Stimulated activated CD8-positive, alpha-beta memory T cell treated with anti-CD3 and anti-CD28 coated beads, Interleukin-7, amount 100 ng/mL, for 24 hours (primary cell): ENCODE data around the gene ATP5PB.

Source experiments
- DNase-seq: peaks from one replicate; pipeline ENCODE4 v3.0.0-alpha.2; 2020; ENCODE audit warnings: low read depth

The ATP5PB gene

DNA sequence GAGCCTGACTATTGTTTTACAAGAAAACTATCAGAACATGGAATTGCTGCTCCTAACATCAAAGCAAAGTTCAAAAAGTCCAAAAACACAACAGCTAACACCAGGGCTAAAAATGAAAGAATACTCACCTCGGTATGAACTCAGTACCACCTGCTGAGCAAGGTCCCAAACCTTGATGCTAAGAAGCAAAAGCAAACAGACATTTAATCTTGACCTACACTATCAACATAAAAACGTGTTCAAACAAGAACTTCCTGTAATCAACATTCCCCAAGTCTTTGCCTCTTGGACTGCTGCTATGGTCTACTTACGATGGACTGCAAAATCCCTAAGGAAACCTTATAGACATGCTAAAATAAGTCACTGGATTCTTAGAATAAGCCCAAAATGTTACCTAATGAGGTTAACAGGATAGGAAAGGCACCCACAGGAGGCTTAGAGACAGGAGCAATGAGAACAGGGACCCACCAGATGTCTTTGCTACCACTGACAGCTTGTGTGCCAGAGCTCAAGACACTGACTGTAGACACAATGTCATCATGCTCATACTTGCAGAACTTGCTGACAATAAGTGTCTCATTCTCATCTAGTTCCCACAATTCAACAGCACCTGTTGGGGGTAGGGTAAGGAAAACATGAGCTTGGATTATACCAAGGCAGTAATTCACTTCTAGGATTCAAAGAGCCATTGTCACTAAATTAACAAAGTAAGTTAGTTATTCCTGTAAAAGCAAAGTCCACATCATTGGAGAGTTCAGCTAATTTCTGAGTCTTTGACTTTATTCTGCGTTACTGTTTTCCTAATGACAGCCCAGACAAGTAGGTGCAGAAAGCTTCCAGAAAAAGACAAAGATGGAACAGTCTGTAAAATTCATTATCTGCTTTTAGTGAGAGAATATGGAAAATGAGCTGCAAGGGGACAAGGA, 2.0 kb upstream of the ATP5PB start:
- DNase-seq, result no peak

DNA sequence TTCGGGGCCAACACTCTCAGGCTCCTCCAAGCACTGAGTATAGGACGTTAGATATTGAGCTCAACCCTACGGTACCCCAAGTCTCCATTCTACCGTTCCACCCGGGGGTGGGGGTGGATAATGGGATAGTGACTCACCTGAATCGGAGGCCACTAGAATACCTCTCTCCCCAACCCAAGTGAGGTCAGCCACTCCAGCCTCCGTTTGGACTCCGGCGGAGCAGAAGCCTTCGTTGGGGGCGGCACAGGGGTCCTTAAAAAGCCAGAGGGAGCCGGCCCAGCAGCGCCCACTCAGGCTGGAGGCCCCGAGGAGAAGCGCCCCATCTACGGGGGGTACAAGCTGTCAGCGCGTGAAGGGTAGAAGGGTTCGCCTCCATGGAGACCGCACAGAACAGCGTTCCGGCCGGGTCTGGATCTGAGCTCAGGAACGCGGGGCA, 764 bp upstream of the ATP5PB start:
- DNase-seq, result no peak

DNA sequence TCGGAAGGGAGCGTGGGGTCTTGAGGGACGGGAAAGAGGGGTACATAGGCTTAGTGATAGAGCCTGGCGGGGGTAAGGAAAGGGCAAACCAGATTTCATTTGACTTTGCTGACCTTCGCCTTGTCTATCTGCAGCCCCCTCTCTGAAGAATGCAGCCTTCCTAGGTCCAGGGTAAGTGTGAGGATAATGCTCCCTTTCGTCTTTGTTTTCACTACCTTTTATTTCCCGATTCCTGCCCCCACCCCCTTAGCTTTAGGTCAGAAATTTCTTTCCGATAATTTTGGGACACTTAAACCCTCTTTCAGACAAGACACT, 396 bp downstream of the ATP5PB start:
- no peak for DNase-seq

DNA sequence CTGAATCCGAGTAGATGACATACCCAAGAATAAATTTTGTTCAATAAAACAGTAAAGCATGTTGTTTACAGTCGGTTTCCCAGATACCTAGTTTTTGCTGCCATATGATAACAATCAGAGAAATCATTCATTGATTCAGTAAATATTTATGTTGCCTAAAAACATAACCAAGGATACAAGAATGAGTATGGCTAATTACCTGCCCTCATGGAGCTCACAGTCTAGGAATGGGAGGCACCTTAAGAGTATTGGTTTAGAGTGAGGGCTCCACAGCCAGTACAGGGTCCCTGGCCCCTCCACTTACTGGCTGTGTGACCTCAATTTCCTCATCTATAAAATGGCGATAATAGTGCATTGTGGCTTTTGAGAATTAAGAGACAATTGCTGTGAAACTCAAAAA, 921 bp downstream of the ATP5PB start:
- DNase-seq, result no peak

DNA sequence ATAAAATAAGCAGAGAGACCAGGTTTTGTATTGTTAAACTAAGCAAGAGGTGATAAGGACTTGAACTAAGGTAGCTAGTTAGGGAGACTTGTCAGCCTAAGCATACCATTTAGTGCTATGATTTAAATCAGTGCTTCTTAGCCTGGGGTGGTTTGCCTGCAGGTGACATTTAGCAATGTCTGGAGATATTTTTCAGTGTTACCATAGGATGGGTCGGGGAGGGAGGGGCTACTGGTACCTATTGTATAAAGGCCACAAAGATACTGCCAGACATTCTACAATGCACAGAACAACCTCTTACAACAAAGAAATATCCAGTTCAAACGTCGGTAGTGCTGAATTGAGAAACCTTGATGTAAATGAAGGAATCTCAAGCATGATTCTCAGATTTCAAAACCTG, 3.3 kb downstream of the ATP5PB start:
- no peak for DNase-seq

DNA sequence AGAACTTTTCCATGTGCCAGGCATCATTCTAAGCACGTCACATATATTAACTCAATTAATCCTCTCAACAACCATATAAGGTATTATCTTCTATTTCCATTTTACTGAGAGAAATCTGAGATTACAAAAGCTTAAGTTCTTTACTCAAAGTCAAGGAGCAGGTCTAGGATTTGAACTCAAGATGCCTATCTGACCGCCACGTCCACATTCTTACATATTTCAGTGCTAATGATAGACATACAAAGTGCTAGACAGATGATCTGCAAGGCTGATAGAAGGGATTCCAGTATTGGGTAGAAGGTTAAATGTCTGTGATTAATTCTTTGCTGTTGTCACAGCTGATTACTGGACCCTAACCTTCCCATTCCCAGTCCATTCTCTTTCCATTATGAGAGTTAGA, 4.4 kb downstream of the ATP5PB start:
- no peak for DNase-seq

DNA sequence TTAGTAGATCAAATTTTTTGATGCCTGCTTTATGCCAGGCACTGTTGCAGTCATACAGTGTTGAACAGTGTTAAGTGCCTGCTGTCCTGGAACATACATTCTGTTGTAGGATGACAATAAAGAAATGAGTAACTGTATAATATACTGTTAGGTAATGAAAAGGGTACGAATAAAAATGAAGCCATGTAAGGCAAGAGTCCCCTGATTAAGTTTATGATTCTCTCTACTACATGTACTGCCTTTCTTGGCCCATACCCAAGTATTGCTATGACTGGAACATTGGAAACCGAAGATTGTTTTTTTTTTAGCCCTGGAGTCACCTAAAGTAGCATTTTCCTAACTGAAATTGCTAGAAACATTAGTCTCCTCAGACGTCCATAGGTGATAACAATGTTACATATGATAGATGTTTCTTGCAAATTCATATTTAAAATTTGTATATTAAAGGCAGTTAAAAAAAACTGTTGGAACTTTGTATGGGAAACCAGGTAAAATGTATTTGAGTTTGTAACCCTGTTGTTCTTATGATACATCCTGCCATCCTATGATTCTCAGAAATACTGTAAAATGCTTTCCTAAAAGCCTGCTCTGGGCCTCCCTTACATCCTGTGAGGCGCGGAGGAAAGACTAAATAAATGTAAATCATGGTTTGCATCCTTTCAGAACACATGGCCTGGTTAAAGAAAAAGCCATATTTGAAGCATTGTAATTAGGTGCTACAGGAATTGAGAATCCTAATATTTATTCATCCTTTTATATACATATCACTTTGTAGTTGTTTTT, 5.8 kb downstream of the ATP5PB start:
- no peak for DNase-seq

DNA sequence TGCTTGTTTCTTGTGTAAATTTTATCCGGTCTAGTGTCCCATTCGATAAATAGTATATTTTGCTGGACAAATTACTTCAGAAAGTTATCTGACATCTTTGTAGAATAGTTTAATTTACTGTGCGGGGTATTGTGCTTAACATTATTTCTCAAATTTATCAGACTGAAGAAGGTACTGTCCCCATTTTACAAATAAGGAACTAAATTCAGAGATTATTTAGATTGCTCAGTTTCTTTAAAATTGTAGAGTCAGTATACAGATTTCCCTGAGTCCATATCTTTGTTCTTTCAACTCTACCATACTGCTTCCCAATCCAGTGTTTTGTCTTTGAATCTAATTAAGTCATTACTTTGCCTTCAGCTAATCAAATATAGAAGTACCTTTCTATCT, 6.4 kb downstream of the ATP5PB start:
- DNase-seq, result no peak

DNA sequence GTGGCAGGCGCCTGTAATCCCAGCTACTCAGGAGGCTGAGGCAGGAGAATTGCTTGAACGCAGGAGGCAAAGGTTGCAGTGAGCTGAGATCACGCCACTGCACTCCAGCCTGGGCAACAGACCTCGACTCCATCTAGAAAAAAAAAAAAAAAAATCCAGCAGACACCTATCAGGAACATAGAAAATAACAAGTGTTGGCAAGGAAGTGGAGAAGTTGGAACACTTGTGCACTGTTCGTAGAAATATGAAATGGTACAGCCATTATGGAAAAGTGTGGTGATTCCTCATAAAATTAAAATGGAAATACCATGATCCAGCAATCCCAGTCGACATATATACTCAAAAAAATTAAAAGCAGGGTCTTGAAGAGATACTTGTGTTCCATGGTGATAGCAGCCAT, 12.5 kb downstream of the ATP5PB start:
- no peak for DNase-seq

DNA sequence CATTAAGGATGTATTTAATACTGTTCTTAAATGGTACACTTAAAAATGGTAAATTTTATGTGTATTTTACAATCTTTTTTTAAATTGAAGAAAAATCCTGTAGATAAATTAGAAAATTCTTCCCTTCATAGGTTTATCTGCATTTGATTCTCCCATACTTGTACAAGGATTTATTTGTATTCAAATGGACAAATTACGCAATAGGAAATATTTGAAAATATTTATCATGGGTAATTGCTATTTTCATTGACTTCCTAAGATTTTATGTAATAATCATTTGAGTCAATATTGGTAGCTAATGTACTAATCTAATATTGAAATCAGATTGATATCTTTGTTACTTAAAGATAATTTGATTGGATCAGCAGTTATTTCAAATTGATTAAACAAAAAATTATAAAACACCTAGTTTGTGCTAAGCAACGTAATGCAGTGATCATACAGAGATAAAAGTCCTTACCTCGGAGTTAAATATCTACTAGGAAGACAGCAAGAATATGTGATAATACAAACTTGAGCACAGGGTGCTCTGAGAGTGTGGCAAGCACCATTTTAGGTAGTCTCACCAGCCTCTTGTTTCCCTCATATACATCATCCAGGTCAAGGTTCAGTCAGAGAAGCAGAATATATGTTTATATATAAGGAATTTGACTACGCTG, 13.2 kb downstream of the ATP5PB start:
- no peak for DNase-seq

DNA sequence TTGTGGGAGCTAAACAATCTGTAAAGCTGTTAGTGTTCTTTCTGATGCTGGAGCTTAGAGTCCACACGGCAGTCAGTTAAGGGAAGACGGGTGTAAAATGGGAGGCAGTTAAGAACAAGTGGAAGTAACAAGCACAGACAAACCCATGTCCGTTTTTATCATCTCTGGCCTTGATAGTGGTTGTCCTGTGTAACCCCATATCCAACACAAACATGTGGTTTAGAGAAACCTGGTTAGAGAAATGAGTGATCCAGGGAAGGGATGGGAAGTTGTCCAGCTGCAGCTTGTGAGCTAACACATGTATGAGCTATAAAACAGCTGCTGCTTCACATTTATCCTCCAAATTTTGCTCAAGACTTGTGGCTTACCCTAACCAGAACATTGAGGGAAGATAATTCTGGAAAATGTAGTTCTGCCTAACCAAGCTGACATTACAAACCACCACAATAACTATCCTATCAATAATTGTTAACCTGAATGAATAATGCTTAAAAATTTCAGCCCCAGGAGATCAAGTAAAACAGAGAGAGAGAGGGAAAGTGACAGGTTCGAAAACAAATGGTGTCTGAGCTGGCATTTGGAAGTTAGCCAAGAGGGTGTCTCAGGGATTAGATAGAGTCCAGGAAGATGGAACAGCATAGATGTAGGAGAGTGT, 13.9 kb downstream of the ATP5PB start:
- DNase-seq, result no peak

DNA sequence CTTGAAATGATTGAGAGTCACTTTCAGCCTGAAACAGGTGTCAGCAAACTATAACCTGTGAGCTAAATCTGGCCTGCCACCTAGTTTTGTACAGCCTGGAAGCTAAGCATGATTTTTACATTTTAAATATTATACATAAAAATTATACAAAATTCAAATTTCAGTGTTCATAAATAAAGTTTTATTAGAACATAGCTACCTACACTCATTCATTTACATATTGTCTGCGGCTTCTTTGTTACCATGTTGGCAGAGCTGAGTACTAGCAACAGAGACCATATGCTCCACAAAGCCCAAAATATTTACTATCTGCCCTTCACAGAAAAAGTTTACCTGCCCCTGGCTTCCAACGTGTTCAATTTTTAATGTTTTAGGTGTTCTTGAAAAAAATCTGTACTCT, 16.5 kb downstream of the ATP5PB start:
- no peak for DNase-seq

DNA sequence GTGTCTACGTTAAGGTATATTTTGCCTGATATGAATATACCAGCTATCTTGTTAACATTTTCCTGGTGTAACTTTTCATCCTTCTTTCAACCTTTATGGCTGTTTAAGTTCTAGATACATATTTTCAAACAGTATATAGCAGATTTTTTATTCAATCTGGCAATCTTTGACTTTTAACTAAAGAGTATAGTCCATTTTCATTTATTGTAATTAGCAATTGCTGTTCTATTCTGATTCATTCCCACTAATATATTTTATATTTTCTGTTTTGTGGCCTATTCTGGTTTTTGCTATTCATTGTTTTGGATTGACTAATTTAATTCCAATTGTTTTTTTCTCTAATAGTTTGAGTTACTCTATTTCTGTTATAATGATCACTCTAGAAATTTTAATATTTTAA, 17.2 kb downstream of the ATP5PB start:
- DNase-seq, result no peak

DNA sequence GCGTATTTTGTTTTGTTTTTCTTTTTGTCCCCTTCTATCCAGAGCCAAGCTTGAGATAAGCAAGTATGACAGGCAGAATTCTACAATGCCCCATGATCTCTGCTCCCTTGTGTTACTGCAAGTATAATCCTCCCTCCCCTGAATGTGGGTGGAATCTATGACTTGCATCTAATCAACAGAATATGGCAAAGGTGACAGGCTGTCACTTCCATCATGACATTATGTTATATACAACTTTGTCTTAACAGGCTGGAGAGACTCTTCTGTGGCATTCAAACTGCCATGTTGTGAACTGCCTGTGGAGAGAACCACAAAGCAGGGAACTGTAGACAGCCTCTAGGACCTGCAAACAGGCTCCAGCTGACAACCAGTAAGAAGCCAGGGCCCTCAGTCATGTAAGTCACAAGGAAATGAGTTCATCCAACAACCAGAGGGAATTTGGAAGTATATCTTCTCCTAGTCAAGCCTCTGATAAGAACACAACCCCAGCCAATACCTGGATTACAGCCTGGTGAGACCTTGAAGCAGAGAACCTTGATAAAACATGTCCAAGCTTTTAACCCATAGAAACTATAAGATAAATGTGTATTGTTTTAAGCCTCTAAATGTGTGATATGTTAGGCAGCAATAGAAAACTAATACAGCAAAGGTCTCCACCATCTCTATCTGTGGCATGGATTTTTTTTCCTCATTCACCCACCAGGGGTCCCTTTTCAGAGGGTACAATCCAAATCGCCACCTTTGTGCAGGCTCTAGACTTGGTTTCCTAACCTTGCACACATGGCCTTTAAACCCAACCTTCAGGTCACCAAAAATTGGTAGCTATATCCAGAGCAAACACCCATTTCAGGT, 18.8 kb downstream of the ATP5PB start:
- no peak for DNase-seq

DNA sequence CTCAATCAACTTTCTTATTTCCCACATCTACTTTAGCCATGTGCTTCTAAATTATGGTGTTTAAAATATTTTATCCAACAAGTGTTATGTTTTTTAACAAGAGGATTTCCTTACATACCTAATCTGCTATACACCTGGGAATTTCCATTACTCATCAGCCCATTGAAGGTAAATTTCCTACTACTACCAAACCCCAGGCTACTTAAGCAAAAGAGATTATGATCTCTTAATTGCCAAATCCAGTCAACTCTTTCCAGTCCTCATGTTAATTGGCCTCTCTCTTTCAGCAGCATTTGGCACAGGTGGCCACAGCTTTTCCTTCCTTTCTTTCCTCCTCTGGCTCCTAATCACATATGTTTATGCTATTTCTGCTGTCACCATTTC, 19.4 kb downstream of the ATP5PB start:
- no peak for DNase-seq

DNA sequence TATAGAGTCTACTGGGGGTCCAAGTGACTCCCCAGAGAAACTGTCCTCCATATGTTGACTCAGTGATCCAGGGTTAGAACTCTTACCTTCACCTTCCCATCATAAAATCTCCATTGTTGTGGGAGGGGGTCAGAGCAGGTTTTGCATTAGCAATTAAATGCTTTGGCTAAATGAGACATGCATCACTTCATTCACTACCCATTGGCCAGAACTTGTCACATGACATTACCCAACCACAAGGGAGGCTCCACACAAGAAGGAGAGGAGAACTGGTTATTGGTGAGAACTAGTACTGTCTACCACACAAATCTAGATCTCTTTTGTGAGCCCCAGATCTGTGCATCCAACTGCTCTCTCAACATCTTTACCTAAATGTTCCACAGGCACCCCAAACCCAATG, 20.3 kb downstream of the ATP5PB start:
- no peak for DNase-seq

DNA sequence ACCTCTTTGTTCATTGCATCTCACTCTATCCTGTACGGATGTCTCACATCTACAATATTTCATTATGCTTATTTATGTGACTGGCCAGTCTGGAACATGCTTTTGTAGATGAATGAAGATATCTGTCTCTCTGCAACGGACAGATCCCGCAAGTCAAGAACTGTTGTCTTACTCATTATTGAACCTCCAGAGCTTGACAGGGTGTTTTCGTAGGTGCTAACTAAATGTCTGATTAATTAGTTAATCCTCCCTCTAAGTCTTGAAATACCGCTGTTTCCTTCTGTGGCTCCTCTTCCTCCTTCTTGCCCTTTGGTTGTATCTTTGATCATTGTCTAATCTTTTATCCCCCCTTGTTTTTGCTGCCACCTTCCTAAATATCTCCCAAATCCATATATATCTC, 21.3 kb downstream of the ATP5PB start:
- no peak for DNase-seq

DNA sequence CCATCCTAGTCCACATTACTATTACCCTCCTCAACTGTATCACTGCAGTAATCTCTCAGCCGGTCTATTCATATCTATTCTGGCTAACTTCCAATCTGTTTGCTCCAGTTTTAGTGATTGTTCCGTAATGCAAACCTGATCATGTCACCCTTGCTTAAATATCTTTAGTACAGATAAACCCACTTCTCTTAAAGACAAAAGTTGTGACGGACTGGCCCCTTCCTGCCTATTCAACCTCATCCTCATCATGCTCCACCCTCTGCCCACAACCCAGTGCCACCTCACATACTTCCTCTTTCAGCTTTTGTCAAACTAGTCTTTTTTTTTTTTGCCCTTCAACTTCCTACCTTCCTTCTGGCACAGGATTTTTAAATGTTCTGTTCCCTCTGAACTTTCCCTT, 21.7 kb downstream of the ATP5PB start:
- peak; percentile 11 for DNase-seq

DNA sequence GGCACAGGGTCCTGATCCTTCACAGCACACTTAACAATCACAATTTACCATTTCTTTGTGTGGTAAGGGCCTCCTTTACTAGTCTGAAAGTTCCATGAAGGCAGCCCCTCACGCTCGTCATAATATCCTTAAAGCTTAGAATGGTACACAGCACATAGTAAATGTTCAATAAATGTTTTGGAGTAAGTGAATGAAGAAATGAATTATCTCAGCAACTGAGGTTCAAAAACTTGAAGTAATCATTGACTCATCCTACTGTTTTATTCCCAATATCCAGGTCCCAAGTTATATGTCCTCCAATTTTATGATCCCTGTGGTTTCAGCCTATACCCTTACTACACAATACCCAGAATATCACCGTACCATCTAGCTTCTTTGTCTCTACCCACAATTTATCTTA, 22.3 kb downstream of the ATP5PB start:
- no peak for DNase-seq

DNA sequence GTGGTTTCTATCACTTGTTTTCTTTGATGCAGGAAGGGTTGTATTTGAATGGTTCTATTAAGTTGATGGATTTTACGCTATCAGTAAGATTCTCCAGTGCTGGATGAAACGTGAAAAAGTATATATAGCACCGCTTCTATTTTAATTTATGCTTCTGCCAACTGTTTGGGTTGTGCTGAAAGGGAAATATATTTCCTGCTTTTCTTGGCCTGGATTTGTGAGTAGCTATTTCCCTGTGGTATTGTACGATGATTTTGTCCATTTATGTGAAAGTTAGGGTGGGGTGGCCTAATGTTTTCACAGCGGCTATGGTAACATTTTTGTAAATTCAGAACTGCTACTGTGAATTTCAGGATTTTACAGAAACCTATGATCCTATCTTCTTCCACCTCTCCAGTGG, 24.8 kb downstream of the ATP5PB start:
- DNase-seq, result no peak

DNA sequence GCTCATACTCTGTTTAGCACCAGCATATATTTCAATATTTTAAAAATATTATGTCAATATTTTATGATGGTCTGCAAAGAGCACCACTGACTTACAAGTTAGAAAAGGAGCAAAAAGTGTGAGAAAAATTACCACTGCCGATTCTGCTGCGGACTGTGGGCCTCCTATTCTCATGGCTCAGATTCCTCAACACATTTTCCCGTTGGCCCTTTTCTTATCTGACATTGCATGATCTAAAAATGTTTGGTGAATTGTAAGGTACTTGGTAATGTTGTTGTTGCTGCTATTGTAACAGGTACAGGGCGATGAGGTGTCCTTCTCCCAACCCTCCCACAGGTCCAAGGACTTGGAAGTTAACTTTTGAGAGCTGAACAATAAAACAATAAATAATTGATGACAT, 25.3 kb downstream of the ATP5PB start:
- no peak for DNase-seq

DNA sequence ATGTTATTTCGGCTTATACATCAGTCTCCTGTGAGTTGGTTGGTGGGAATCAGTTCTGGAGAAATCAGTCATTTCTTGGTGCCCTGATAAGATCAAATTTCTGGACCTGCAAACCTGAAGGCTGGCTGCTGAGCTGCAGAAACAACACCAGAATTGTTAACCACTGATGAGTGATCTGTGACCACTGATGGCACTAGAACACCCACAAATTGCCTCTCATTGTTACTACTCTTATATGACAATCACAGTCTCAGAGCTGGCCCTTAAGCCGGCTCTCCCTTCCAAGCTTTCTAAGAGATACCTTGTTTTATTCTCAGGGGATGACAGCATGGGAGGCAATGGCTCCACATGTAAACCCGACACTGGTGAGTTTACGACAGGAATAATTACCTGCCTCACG, 26.4 kb downstream of the ATP5PB start:
- DNase-seq, result no peak
